Amygdala (tissue), 56 donors: ENCODE results near the gene GIPC1.

Source experiments
- DNase-seq, 56 donors: peaks; one replicate each; lab custom pipeline; 2025; lab: John Stamatoyannopoulos, UW

GIPC1 gene

DNA sequence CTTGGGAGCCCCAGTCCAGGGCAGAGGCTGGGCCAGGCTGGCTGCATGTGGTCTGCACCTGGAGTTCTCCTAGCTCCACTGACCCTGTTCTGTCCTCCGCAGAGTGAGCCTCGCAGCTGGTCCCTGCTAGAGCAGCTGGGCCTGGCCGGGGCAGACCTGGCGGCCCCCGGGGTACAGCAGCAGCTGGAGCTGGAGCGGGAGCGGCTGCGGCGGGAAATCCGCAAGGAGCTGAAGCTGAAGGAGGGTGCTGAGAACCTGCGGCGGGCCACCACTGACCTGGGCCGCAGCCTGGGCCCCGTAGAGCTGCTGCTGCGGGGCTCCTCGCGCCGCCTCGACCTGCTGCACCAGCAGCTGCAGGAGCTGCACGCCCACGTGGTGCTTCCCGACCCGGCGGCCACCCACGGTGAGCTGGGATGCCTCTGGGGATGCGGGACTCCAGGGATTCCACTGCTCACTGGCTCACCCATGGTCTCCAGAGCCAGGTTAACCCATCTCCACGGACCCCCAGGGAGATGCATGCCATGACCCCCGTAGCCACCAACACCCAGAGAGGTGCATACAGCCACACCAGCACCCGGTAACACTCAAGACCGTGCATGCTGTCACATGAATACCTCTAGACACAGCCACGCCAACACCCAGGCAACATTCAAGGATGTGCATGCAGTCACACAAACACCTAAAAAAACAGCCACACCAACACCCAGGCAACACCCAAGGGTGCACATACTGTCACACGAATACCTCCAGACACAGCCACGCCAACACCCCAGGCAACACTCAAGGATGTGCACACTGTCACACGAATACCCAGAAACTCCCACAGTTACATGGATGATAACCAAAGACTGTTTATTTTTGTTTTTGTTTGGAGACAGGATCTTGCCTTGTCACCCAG lies 54.6 kb downstream of the GIPC1 start:
- DNase-seq = no peak

DNA sequence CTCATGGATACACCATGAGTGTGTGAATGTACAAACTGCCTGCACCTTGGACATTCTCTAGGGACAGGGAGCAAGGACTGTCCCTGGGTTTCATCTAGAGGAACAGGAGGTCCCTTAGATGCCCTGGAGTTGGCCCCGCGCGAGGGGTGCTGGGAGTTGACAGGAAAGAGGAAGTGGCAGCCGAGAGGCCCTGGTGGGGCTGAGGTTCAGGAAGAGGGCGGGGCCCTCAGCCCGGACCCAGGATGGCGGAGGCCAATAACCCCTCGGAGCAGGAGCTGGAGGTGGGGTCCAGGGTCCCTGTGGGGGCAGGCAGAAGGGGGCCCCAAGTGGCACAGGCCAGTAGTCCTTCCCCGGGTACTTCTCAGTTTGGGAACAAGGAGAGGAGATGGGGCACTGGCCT lies 55.9 kb downstream of the GIPC1 start:
- DNase-seq = peak in 27 of 56 donors; percentile 4 to 59 (median 19)

DNA sequence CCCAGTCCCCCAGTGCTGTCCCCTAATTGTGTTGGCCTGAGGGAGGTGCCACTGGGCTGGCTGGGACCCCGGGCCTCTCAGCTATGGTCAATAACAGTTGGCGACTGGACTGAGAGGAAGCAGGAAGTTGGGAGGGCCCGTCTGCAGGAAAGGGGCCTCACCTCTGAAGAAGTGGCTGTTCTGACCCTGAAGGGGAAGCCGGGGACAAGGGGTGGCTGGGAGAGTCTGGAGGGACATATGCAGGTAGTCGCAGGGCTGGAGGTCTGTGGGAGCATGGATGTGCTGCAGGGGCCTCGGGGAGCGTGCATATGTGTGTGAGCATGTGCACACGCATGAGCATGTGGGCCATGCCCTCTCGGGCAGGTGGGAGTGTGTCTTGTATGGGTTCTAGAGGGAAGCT lies 56.9 kb downstream of the GIPC1 start:
- DNase-seq = no peak

DNA sequence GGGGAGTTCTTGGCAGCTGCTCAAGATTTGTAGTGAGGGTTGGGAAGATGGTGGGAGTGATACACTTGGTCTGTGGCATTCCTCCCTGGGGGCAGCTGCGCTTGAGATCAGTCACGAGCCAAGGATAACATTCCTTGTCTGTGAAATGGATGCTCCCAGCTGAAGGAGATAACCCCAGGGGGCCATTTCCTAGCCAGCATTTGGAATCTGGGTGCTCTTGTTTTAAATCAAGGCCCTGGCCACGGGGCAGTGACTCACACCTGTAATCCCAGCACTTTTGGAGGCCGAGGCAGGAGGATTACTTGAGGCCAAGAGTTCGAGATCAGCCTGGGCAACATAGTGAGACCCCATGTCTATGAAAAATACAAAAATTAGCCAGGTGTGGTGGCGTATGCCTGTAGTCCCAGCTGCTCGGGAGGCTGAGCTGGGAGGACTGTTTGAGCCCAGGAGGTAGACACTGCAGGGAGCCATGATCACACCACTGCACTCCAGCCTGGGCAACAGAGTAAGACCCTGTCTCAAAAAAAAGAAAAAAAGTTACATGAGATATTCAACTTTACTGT lies 58.3 kb downstream of the GIPC1 start:
- no peak for DNase-seq

DNA sequence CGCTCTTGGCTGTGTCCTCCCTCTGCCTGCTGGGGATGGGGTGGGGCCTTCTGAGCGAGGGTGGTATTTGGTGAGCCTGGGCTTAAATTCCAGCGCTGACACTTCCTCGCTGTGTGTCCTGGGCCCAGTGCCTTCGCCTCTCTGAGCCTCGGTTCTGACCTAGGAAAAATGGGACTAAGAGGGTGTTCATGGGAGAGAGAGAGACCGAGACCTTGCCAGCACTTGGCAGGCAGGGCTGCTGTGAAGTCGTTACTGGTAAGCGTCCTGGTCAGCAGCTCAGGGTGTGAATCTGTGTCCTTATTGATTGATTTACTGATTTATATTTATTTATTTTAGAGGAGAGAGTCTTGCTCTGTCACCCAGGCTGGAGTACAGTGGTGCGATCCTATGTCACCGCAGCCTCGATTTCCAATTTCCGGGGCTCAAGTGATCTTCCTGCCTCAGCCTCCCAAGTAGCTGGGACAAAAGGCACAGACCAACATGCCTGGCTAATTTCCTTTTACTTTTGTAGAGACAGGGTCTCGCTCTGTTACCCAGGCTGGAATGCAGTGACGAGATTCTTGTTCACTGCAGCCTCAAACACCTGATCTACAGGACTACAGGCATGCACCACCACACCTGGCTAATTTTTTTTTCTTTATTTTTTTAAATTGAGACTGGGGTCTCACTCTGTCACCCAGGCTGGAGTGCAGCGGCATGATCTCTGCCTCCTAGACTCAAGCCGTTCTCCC lies 60.4 kb downstream of the GIPC1 start:
- no peak for DNase-seq

DNA sequence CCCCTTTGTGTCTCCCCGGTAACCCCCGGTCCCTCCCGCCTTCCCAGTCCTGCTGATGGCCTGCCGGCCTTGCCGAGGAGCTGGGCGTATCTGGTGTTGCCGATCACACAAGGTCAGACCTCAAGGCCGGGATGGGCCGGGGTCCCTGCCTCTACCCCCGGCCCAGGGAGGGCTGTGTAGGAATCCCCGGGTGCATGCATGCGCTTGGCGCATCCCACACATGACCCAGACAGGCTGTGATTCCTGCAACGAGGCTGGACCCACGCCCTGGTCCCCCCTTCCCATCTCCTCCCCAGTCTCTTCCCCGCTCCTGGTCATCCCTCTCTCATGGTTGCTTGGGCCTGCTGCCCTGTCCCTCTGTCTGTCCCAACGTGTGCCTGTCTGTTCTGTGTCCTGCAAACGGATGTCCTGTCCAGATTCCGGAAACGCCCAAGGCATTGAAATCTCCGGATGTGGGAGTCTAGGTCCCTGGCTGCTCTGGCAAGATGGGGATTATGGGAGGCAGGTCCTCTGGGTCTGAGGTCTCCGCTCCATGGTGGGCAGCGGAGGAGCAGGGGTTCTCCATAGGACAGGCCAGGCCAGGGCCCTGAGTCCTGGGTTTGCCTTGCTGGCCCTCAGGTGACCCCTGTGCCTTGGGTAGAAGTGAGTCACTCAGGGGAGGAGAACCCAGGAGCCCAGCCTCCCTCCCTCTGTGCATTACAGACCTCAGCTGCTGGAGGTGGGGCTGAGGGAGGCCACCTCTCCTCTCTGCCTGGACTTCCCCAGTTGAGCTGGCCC lies 61.2 kb downstream of the GIPC1 start:
- peak in 1 of 56 donors; percentile 12 for DNase-seq

DNA sequence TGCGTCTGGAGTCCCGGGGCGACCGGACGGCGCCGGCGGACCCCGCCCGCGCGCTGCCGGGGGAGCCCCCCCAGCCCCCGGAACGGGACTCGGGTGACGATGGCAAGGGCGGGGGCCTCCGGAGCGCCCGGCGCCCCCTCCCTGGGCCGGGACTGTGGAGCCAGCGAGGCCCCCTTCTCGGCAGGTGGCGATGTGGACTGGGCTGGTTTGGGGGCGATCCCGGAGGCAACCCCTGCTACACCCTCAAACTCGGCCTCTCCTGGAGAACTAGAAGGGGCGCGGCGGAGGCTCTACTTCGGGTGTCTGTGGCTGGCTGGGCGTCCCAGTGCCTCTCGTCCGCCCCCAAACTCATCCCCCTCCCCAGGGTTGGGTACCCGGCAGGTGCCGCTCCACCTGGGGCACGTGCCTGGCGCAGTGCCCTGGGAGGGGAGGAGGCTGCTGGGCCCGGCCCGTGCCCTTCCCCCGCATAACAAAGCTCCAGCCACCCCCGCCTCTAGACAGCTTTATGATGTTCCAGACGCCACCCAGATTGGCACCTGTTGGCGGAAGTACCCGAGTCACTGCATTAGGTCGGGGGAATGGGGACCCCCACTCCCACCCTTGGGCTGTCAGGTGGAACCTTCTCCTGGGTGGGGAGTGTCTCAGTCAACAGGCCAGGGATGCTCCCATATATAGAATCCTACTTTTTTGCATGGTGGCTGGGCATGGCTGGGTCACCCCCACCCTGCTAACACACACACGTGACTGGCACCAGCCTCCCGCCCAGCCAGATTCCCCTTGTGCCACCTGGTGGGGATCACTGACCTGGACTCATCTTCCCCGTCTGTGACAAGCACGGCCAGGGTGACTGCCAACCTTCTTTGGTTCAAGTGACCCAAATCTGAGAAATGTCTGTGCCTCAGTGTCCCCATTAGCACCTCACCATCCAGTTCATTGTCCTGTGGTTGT lies 62.1 kb downstream of the GIPC1 start:
- DNase-seq = peak in 9 of 56 donors; percentile 11 to 72 (median 44)

DNA sequence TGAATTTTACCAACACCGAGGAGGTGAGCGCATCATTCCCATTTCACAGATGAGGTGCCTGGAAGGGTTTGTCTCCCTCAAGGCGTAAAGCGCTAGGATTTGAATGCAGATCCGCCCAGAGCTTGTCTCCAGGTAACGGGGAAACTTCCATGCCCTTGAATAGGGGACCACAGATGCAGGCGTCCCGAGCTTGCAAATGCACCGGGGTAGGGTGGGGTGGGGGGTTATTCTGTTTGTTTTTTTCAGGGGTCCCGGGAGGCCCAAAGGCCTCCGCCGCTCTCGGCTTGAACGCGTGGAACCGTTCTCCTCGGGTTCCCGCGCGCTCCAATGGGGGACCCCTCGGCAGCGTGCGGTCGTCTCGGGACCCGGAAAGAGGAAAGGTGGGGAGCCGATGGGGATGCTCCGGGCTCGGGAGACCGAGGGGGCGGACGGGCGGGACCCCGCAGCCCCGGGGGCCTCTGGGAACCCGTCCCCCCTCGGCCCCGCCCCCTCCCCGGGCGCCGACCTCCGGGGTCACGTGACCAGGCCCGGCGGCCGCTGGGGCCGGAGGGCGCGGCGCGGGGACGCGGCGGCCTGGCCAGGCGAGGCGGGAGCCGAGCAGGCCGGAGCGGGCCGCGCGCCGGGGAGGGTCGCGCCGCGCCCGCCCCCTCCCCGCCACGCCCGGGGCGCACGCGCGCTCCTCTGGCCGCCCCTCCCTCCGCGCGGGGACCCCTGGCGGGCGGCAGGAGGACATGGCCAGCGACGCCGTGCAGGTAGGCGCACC lies 63.0 kb downstream of the GIPC1 start, which contains the start of gene PKN1:
Gene PKN1, plus strand, starts transcription at position 516 of the 763 bp plus-strand sequence. Its CDS starts 216 bp downstream, at position 732.
- DNase-seq = peak in 33 of 56 donors; percentile 10 to 72 (median 37)

DNA sequence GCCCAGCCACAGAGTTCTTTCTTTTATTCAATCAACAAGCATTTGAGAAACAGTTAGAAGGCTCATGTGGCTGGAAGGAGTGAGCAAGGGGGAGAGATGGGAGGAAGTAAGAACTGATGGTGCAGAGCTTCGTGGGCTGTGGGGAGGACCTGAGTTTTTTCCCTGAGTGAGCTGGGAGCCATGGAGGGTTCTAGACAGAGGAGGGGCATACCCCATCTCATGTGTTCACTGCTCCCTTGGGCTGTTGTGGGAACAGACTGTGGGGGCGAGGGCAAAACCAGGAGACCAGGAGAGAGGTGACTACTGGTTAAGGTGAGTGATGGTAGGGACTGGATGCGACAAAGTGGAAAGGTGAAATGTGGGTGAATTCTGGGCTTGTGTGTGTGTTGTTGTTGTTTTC lies 65.2 kb downstream of the GIPC1 start:
- no peak for DNase-seq

DNA sequence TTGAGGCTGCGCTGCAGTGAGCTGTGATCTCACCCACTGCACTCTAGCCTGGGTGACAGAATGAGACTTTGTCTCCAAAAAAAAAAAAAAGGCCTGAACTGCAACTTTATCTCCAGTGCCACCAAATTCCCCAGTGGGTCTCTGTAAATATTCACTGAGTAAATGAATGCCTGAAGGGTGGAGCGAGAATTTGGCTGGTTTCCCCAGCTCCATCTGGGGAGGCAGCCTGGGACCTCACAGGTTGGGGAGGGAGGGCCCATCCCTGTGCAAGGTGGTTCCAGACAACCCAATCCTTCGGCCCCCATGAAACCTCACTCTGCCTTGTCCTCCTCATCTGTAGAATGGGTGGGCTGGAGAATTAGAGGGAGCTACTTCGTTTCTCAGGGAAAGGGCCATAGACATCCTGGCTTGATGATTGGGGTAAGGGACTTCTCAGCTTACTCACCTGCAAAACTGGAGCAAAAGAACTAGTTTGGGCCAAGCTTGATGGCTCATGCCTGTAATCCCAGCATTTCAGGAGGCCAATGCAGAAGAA lies 67.0 kb downstream of the GIPC1 start:
- DNase-seq = no peak
